Measurements from ENCODE around the gene DAO.
A peak's percentile ranks its signal among the peaks of the same experiment; 100 is the strongest.

Gene DAO

GRCh38 chr12:108930155-108930554, 50.3 kb downstream of the DAO start:
- TF ChIP-seq CTCF (IDR thresholded peaks at IDR 0.05; ENCODE audit: low read depth, low read length) = no peak
- no peak overlapping the region for H3K4me3 ChIP-seq (ENCODE audit: low read depth, low read length)
- in situ Hi-C loops (cut with HindIII; ENCODE audit: low sequenced_read_pairs) = no loop called here
- DNase-seq (ENCODE audit: low read depth, low spot score) = no peak

- TF ChIP-seq CTCF (IDR thresholded peaks at IDR 0.05; ENCODE audit: low read depth, low read length) = no peak
- no peak overlapping the region for H3K4me3 ChIP-seq (ENCODE audit: low read depth, low read length)
- in situ Hi-C loops (cut with HindIII; ENCODE audit: low sequenced_read_pairs) = no loop called here
- DNase-seq (ENCODE audit: low read depth, low spot score) = no peak
Measured at GRCh38 chr12:108930756-108931155, 50.9 kb downstream of the DAO start.

- DNase-seq (ENCODE audit: low read depth, low spot score) = no peak
- in situ Hi-C loops (cut with HindIII; ENCODE audit: low sequenced_read_pairs) = no loop called here
- H3K4me3 ChIP-seq (ENCODE audit: low read depth, low read length) = no peak overlapping the region
- no peak for TF ChIP-seq CTCF (IDR thresholded peaks at IDR 0.05; ENCODE audit: low read depth, low read length)
Measured at GRCh38 chr12:108933949-108934348, 54.1 kb downstream of the DAO start.

GRCh38 chr12:108935159-108935763, 55.4 kb downstream of the DAO start:
- no peak for TF ChIP-seq CTCF (IDR thresholded peaks at IDR 0.05; ENCODE audit: low read depth, low read length)
- no peak for DNase-seq (ENCODE audit: low read depth, low spot score)
- no peak overlapping the region for H3K4me3 ChIP-seq (ENCODE audit: low read depth, low read length)
- in situ Hi-C loops (cut with HindIII; ENCODE audit: low sequenced_read_pairs) = no loop called here

GRCh38 chr12:108938247-108938924, 58.5 kb downstream of the DAO start:
- no peak for DNase-seq (ENCODE audit: low read depth, low spot score)
- no peak for TF ChIP-seq CTCF (IDR thresholded peaks at IDR 0.05; ENCODE audit: low read depth, low read length)
- in situ Hi-C loops (cut with HindIII; ENCODE audit: low sequenced_read_pairs) = no loop called here
- H3K4me3 ChIP-seq (ENCODE audit: low read depth, low read length) = no peak overlapping the region

GRCh38 chr12:108939594-108939993, 59.7 kb downstream of the DAO start:
- in situ Hi-C loops (cut with HindIII; ENCODE audit: low sequenced_read_pairs) = no loop called here
- TF ChIP-seq CTCF (IDR thresholded peaks at IDR 0.05; ENCODE audit: low read depth, low read length) = no peak
- no peak overlapping the region for H3K4me3 ChIP-seq (ENCODE audit: low read depth, low read length)
- peak; percentile 6 for DNase-seq (ENCODE audit: low read depth, low spot score)
